H1 (cell line): ENCODE results near the gene CSNK1G3.

ENCODE experiments used
- EP300 ChIP-seq, 2 experiments: IDR thresholded peaks; 1 replicate in 1 of 2; 2 replicates in 1 of 2; pipeline ENCODE4 v1.6.1; 2011 to 2012; ENCODE audit warnings: low read depth in 2 of 2, low read length in 2 of 2, mild to moderate bottlenecking in 2 of 2, borderline replicate concordance in 1 of 2, inconsistent platforms in 1 of 2, moderate library complexity in 1 of 2
- EZH2 ChIP-seq: fragments of 200-600 bp; sonication (generic); IDR thresholded peaks from 2 replicates; pipeline ENCODE4 v1.7.1; 2012; ENCODE audit warnings: low read depth, mild to moderate bottlenecking, moderate library complexity, low read length, inconsistent platforms; ENCODE audit not compliant: severe bottlenecking
- JUN ChIP-seq: IDR thresholded peaks from 2 replicates; pipeline ENCODE4 v1.6.1; 2011; ENCODE audit warnings: low read depth, mild to moderate bottlenecking, improper control_type of control experiment, low read length
- KDM1A ChIP-seq: fragments of 200-600, 300-600 bp; sonication (generic); IDR thresholded peaks from 2 replicates; pipeline ENCODE4 v1.7.1; 2016; ENCODE audit warnings: mild to moderate bottlenecking, low read length, borderline replicate concordance
- POLR2AphosphoS5 ChIP-seq: IDR thresholded peaks from 2 replicates; pipeline ENCODE4 v1.6.1; 2011; ENCODE audit warnings: low read depth, low read length
- SP1 ChIP-seq: IDR thresholded peaks from 2 replicates; pipeline ENCODE4 v1.6.1; 2011; ENCODE audit warnings: low read depth, low read length
- TF ChIP-seq, protein P1 (sequence below), 3 experiments: IDR thresholded peaks; 1 replicate in 2 of 3; 2 replicates in 1 of 3; pipeline versions ENCODE4 v1.5.1 to v1.6.1; 2011; ENCODE audit warnings: low read length in 3 of 3, mild to moderate bottlenecking in 3 of 3, inconsistent platforms in 2 of 3, low read depth in 1 of 3, moderate library complexity in 1 of 3; ENCODE audit not compliant: insufficient read depth in 1 of 3; ENCODE audit errors: control extremely low read depth in 1 of 3
- TF ChIP-seq, protein P2 (sequence below): IDR thresholded peaks from 2 replicates; pipeline ENCODE4 v1.6.1; 2012; ENCODE audit warnings: inconsistent platforms
- TF ChIP-seq, protein P3 (sequence below): IDR thresholded peaks from 2 replicates; pipeline ENCODE4 v1.6.1; 2011; ENCODE audit warnings: low read length, improper control_type of control experiment
- TF ChIP-seq, protein P4 (sequence below): IDR thresholded peaks from 2 replicates; pipeline ENCODE4 v1.6.1; 2012; ENCODE audit warnings: inconsistent platforms

DNA sequence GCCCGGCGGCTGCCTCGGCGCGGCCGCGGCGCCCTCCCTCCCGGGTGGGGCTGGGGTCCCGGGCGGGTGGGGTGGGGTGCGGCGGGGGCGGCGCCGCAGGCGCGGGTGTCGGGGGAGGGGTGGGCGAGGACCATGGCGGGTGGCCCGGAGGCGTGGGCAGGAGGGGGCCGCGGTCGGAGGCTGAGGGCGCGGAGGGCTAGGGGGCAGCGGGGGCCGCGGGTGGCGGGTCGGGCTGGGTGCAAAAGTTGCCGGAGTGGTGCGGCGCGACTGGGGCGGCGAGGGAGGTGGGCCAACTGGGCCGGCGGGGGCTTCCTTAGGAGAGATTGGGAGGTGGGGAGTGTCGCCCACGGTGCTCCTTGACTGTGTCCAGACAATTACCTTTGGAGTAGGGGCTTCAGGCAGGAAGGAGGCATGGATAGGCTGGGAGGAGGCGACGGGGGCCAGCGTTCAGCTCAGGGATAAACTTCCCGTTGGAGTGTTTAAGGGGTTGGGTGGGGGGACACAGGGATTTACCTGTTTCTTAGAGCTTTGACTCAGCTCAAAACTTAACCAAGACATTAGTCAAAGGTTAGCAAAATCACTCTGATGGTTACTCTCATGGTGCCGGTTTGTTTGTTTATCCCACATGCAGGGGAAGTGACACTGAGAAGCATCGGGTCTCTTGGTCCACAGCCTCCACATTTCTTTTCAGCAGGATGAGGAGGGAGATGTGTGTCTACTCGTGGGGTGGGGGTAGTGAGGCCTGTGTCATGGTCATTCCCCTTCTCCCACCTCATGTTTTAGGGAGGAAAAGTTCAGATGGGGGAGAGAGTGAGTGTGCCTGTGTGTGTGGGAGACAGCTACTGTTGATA, 859 bp downstream of the CSNK1G3 start:
- TF ChIP-seq SP1: no peak
- no peak for TF ChIP-seq POLR2AphosphoS5
- no peak for TF ChIP-seq EZH2
- TF ChIP-seq, protein P1, sequence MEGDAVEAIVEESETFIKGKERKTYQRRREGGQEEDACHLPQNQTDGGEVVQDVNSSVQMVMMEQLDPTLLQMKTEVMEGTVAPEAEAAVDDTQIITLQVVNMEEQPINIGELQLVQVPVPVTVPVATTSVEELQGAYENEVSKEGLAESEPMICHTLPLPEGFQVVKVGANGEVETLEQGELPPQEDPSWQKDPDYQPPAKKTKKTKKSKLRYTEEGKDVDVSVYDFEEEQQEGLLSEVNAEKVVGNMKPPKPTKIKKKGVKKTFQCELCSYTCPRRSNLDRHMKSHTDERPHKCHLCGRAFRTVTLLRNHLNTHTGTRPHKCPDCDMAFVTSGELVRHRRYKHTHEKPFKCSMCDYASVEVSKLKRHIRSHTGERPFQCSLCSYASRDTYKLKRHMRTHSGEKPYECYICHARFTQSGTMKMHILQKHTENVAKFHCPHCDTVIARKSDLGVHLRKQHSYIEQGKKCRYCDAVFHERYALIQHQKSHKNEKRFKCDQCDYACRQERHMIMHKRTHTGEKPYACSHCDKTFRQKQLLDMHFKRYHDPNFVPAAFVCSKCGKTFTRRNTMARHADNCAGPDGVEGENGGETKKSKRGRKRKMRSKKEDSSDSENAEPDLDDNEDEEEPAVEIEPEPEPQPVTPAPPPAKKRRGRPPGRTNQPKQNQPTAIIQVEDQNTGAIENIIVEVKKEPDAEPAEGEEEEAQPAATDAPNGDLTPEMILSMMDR (IDR thresholded peaks at IDR 0.05; ENCODE audit: control extremely low read depth in 1 of 3, insufficient read depth in 1 of 3, low read depth in 1 of 3, low read length in 3 of 3): no peak
- no peak for TF ChIP-seq KDM1A
- TF ChIP-seq, protein P2, sequence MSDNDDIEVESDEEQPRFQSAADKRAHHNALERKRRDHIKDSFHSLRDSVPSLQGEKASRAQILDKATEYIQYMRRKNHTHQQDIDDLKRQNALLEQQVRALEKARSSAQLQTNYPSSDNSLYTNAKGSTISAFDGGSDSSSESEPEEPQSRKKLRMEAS: no peak
- no peak for TF ChIP-seq EP300 (IDR thresholded peaks at IDR 0.05; ENCODE audit: borderline replicate concordance in 1 of 2, low read depth in 2 of 2, low read length in 2 of 2)
- no peak for TF ChIP-seq JUN
- TF ChIP-seq, protein P3, sequence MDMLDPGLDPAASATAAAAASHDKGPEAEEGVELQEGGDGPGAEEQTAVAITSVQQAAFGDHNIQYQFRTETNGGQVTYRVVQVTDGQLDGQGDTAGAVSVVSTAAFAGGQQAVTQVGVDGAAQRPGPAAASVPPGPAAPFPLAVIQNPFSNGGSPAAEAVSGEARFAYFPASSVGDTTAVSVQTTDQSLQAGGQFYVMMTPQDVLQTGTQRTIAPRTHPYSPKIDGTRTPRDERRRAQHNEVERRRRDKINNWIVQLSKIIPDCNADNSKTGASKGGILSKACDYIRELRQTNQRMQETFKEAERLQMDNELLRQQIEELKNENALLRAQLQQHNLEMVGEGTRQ: no peak
- TF ChIP-seq, protein P4, sequence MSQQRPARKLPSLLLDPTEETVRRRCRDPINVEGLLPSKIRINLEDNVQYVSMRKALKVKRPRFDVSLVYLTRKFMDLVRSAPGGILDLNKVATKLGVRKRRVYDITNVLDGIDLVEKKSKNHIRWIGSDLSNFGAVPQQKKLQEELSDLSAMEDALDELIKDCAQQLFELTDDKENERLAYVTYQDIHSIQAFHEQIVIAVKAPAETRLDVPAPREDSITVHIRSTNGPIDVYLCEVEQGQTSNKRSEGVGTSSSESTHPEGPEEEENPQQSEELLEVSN: no peak
